ENCODE measurements around the gene VWCE.

- TF ChIP-seq POLR2A (IDR thresholded peaks at IDR 0.05; ENCODE audit: low read depth, low read length) (no peak), POLR2AphosphoS5 (IDR thresholded peaks at IDR 0.05; ENCODE audit: low read depth, low read length) (no peak)
Measured at GRCh38 chr11:61338783-61339489, 43.8 kb upstream of the VWCE start.
